MM.1S (cell line): ENCODE data around the gene MPZL3.

Source experiments
- DNase-seq: peaks from one replicate; pipeline ENCODE4 v3.0.0-alpha.2; 2015
- H2AFZ ChIP-seq: fragments of 300-600 bp; sonication (generic); 2 replicates; pipeline ENCODE4 v1.6.0; 2016; ENCODE audit warnings: antibody characterized with exemption, low read length
- H3F3A ChIP-seq: fragments of 300-600 bp; sonication (generic); 2 replicates; pipeline ENCODE4 v1.6.1; 2016; ENCODE audit warnings: mild to moderate bottlenecking, antibody characterized with exemption, low read length, moderate library complexity, mixed read lengths; ENCODE audit not compliant: insufficient read depth
- H3K27ac ChIP-seq: fragments of 300-600 bp; sonication (generic); 2 replicates; pipeline ENCODE4 v1.5.1; 2016; ENCODE audit warnings: mild to moderate bottlenecking, low read length
- H3K27me3 ChIP-seq: fragments of 300-600 bp; sonication (generic); replicated peaks from 2 replicates; pipeline ENCODE4 v1.6.0; 2016; ENCODE audit warnings: low read length; ENCODE audit not compliant: insufficient read depth
- H3K36me3 ChIP-seq: fragments of 300-600 bp; sonication (generic); replicated peaks from 2 replicates; pipeline ENCODE4 v1.6.1; 2016; ENCODE audit warnings: mild to moderate bottlenecking, low read length, mixed read lengths; ENCODE audit not compliant: insufficient read depth
- H3K4me1 ChIP-seq: fragments of 300-600 bp; sonication (generic); 2 replicates; pipeline ENCODE4 v1.6.1; 2016; ENCODE audit warnings: low read length, mixed read lengths
- H3K4me2 ChIP-seq: fragments of 300-600 bp; sonication (generic); 2 replicates; pipeline ENCODE4 v1.6.0; 2016; ENCODE audit warnings: low read depth, low read length
- H3K4me3 ChIP-seq: fragments of 300-600 bp; sonication (generic); 2 replicates; pipeline ENCODE4 v1.5.1; 2016; ENCODE audit warnings: low read length, mixed read lengths
- H3K79me2 ChIP-seq: fragments of 300-600 bp; sonication (generic); 2 replicates; pipeline ENCODE4 v1.6.1; 2016; ENCODE audit warnings: mixed run types, low read length, mixed read lengths
- H3K9ac ChIP-seq: fragments of 300-600 bp; sonication (generic); 2 replicates; pipeline ENCODE4 v1.6.1; 2016; ENCODE audit warnings: low read length, mixed read lengths
- H3K9me2 ChIP-seq: fragments of 300-600 bp; sonication (generic); replicated peaks from 2 replicates; pipeline ENCODE4 v1.6.1; 2016; ENCODE audit warnings: mild to moderate bottlenecking, low read length, mixed read lengths; ENCODE audit not compliant: insufficient read depth
- H3K9me3 ChIP-seq: fragments of 300-600 bp; sonication (generic); replicated peaks from 2 replicates; pipeline ENCODE4 v1.6.1; 2016; ENCODE audit warnings: mild to moderate bottlenecking, low read length, mixed read lengths; ENCODE audit not compliant: insufficient read depth
- H4K20me1 ChIP-seq: fragments of 300-600 bp; sonication (generic); 2 replicates; pipeline ENCODE4 v1.6.1; 2016; ENCODE audit warnings: mild to moderate bottlenecking, low read length, moderate library complexity, mixed read lengths; ENCODE audit not compliant: insufficient read depth
- CTCF ChIP-seq: fragments of 300-600 bp; sonication (generic); IDR thresholded peaks from 2 replicates; pipeline ENCODE4 v1.5.1; 2016; ENCODE audit warnings: antibody characterized with exemption, low read length, mixed read lengths
- EZH2 ChIP-seq: fragments of 300-600 bp; sonication (generic); optimal IDR thresholded peaks from 2 replicates; pipeline ENCODE3; 2017; ENCODE audit warnings: low read depth, mild to moderate bottlenecking, antibody characterized with exemption, low read length, mixed read lengths
- EZH2phosphoT487 ChIP-seq: fragments of 300-600 bp; sonication (generic); IDR thresholded peaks from 2 replicates; pipeline ENCODE4 v1.6.1; 2018; ENCODE audit warnings: antibody characterized with exemption, low read length

MPZL3 gene

GRCh38 chr11:118290923-118291322 is 38.8 kb upstream of the MPZL3 start:
- DNase-seq, result no peak

GRCh38 chr11:118289401-118289800 is 37.2 kb upstream of the MPZL3 start:
- H3K36me3 ChIP-seq, result no peaks in the 10 kb centered on the region
- H2AFZ ChIP-seq, result no peak overlapping the region
- no peak overlapping the region for H3K4me2 ChIP-seq
- no peak overlapping the region for H3K4me3 ChIP-seq
- no peak overlapping the region for H3K27ac ChIP-seq
- H3K27me3 ChIP-seq, result no peaks in the 10 kb centered on the region
- no peak for DNase-seq
- TF ChIP-seq EZH2phosphoT487 (no peak), CTCF (no peak)
- H3K9me3 ChIP-seq, result no peaks in the 10 kb centered on the region
- no peak overlapping the region for H3K9ac ChIP-seq
- no peaks in the 10 kb centered on the region for H4K20me1 ChIP-seq
- no peaks in the 10 kb centered on the region for H3F3A ChIP-seq
- no peaks in the 10 kb centered on the region for H3K79me2 ChIP-seq
- H3K9me2 ChIP-seq, result no peaks in the 10 kb centered on the region
- no peaks in the 10 kb centered on the region for H3K4me1 ChIP-seq

More at GRCh38 chr11:118290923-118291322, 38.8 kb upstream of the MPZL3 start:
- TF ChIP-seq EZH2 (no peak), CTCF (peak; percentile 25), EZH2phosphoT487 (no peak)
- H3K79me2 ChIP-seq, result no peaks in the 10 kb centered on the region
- H3K27ac ChIP-seq, result no peak overlapping the region
- no peak overlapping the region for H3K4me2 ChIP-seq
- H3K36me3 ChIP-seq, result no peaks in the 10 kb centered on the region
- H3K9me2 ChIP-seq, result no peaks in the 10 kb centered on the region
- no peaks in the 10 kb centered on the region for H3K4me1 ChIP-seq
- H3K9ac ChIP-seq, result no peak overlapping the region
- no peak overlapping the region for H3K4me3 ChIP-seq
- no peaks in the 10 kb centered on the region for H4K20me1 ChIP-seq
- H3K27me3 ChIP-seq, result no peaks in the 10 kb centered on the region
- no peaks in the 10 kb centered on the region for H3K9me3 ChIP-seq
- no peaks in the 10 kb centered on the region for H3F3A ChIP-seq
- no peak overlapping the region for H2AFZ ChIP-seq

GRCh38 chr11:118287006-118287405 is 34.8 kb upstream of the MPZL3 start:
- no peaks in the 10 kb centered on the region for H3K9me3 ChIP-seq
- no peak overlapping the region for H3K4me2 ChIP-seq
- H3K4me1 ChIP-seq, result no peaks in the 10 kb centered on the region
- H3K27me3 ChIP-seq, result no peaks in the 10 kb centered on the region
- no peaks in the 10 kb centered on the region for H3K79me2 ChIP-seq
- no peak overlapping the region for H3K9ac ChIP-seq
- H3K27ac ChIP-seq, result no peak overlapping the region
- H4K20me1 ChIP-seq, result no peaks in the 10 kb centered on the region
- DNase-seq, result no peak
- no peaks in the 10 kb centered on the region for H3K36me3 ChIP-seq
- H3K9me2 ChIP-seq, result no peaks in the 10 kb centered on the region
- TF ChIP-seq EZH2 (no peak), EZH2phosphoT487 (no peak), CTCF (no peak)
- H2AFZ ChIP-seq, result no peak overlapping the region
- H3F3A ChIP-seq, result no peaks in the 10 kb centered on the region
- H3K4me3 ChIP-seq, result no peak overlapping the region
